NOMO-1 (cell line): ENCODE data around the gene RASA2.
"Not testable (repeated sequence)": the region's sequence is repeated elsewhere in the genome, so short reads cannot be mapped to it uniquely, and the experiment has no call there.

Experiments
- DNase-seq, 2 experiments: peaks; one replicate each; lab custom pipeline; 2025; ENCODE audit not compliant: unreplicated experiment in 2 of 2; lab: John Stamatoyannopoulos, UW

Gene RASA2

DNA sequence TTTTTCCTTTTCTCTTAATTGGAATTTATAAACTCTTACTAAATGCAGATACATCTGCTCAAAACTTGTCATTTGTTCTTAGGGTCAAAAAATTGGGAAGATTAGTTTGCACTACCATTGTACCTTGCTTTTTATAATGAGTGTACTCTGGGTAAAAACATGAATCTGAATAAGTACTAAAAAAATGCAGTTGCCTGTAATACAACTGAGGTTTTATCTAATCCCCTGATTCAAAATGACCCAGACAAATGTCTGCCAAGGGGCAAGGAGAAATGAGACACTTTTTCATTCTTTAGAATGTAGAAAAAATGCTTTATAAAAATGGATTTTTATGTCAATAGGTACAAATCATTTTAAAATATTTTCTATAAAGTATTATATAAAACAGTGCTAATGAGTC, 42.4 kb downstream of the RASA2 start:
- DNase-seq: no peak

DNA sequence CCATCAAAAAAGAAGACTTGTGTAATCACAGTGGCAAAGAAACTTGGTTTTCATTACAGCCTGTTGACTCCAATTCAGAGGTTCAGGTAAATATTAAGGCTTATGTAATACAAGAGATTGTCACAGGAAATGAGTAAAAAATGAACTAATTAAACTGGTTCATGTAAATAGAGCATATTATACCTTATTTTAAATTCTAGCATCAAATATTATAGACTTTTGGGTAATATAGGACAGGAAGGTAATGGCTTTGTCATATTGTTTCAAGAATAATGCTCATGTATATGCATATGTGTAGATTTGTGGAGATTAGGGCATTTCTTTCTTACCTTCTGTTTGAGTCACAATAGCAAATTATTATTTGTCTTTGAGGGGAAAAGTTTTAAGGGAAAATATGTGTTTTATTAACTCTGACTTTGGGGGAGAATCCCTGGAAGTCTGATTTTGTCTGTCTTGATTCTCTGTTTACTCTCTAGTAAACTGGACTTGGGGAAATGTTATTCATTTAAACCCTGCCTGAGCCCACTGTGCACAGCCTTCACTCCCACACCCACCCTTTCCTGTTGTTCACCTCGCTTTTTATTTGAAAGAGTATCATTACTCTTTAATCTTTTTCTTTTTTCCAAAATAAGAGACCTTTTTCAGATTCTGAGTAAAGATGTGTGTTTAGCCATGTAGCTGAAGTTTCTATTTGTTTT, 43.0 kb downstream of the RASA2 start:
- no peak for DNase-seq

DNA sequence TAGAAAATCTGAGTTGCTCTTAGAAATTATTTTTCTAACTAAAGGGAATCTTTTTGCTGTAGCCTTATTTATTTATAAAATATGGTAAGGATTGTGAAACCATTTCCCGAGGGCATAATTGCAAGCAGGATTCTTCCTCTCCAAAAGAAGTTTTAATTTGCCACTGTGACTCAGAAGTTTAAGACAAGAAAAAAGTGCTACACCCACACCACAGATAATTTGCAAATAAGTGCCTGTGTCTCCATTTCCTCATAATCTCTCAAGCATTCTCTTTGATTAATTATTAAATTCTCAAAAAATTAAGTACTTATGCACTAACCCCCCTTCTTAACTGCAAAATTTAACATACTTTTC, 43.6 kb downstream of the RASA2 start:
- DNase-seq: peak; percentile 69 to 75

DNA sequence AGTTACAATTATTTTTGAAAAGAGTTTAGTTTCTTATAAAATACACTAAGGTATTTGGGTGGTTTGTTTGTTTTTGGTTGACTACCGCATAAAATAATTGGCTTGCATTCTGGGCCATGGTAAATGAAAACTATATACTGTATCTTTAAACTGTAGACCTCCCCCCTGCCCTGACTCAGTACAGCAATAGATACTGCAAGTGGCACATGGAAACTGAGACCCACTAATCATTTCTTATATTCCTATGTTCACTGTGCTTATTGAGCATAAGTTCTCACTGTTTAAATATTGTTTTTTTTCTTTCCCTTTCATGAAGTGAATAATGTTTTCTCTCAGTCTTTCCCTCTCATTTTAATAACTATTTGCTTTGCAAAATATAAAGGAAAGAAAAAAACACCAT, 45.8 kb downstream of the RASA2 start:
- no peak for DNase-seq

DNA sequence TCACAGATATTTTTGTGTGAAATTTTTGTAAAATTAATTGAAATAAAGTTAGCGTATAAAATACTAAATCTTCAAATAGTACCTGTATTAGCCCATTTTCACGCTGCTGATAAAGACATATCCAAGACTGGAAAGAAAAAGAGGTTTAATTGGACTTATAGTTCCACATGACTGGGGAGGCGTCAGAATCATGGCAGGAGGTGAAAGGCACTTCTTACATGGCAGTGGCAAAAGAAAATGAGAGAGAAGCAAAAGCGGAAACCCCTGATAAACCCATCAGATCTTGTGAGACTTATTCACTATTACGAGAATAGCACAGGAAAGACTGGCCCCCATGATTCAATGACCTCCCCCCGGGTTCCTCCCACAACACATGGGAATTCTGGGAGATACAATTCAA, 49.2 kb downstream of the RASA2 start:
- not testable (repeated sequence) for DNase-seq

DNA sequence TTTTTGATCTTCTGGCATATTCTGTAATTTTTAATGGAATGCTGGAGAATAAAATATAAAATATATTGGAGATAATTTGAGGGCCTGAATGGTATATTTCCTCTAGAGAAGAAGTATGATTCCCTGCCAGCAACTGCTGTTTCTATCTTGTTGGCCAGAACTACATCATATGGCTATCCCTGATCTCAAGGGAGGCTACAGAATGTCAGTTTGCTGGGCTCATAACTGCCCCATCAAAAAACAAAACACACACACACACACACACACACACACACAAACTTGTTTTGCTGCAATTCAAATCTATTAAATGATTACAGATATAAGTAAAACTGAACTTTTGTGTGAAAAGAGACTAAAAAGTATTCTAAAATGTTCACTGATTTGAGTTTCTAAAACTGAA, 51.0 kb downstream of the RASA2 start:
- no peak for DNase-seq

DNA sequence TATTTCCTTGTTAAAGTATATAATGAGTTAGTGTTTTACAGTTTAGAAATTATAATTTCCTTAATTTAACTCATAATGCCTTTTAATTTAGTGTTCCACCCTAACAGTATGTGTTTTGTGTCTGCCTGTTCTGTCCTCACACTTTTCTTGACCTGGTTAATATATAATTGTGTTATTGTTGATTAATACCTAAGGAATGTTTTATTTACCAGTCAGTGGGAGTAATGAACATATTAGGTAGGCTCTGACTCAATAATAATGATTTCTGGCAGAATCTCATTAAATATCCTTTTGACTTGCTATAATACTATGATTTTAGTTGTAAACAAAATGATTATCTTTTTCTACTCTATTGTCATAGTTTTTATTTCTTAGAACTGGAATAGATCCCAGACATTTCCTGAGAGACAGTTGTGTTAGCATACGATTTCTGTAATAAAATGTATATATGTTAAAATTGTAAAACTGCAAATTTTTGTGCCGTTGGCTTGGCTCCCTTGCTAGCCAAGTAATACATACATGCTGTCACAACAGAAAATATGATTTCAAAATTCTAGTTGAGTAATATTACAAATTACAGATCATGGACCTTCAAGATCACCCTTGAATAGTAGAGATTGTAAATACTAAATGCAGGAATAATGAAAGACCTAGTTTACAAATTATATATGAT, 51.9 kb downstream of the RASA2 start:
- peak in 1 of 2 experiments; percentile 22 for DNase-seq

DNA sequence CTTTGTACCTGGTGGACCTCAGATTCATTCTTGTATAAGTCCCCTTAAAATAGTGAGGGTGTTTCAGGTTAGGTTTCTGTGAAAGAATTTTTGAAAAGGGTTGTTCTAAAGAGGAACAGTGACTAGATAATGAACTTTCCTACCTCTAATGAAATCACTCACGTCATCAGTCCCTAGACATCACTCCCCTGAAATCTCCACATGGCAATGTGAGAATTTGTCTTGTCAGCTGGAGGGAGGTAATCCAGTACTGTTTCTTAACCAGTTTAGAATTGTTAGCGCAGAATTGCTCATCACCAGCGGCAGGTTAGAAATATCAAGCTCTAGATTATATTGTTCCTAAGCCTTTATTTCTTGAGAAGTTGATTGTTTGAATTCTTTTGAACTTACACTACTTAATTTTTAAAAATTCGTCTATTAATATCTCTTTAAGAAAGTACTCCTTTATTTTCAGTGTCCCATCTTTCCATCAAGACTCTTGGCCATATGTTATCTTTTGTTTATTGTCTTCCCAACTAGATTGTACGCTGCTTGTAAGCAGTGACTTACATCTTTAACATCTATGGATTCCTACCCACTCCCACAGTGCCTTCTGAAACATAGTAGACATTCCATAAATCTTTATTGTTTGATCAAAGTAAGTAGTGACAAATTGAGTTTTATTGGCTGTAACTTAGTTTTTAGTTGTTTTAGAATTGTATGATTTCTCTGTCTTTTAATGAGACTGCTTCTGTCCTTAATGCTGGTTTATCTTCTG, 52.8 kb downstream of the RASA2 start:
- DNase-seq: no peak

DNA sequence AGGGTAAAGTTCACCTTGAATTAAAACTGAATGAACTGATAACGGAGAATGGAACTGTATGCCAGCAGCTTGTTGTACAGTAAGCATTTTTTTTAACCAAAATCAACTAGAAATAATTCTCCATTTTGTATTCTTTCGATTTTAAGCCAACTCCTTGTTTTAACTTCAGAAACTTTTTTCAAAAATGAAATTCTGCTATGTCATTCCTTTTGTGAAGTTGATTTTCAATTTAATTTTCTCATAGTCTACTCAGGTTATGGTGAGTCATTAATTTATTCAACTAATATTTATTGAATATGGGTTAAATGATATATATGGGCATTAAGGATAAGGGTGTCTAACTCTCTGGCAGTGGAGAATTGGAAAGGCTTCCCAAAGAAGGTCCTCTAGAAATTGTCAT, 53.7 kb downstream of the RASA2 start:
- DNase-seq: no peak

DNA sequence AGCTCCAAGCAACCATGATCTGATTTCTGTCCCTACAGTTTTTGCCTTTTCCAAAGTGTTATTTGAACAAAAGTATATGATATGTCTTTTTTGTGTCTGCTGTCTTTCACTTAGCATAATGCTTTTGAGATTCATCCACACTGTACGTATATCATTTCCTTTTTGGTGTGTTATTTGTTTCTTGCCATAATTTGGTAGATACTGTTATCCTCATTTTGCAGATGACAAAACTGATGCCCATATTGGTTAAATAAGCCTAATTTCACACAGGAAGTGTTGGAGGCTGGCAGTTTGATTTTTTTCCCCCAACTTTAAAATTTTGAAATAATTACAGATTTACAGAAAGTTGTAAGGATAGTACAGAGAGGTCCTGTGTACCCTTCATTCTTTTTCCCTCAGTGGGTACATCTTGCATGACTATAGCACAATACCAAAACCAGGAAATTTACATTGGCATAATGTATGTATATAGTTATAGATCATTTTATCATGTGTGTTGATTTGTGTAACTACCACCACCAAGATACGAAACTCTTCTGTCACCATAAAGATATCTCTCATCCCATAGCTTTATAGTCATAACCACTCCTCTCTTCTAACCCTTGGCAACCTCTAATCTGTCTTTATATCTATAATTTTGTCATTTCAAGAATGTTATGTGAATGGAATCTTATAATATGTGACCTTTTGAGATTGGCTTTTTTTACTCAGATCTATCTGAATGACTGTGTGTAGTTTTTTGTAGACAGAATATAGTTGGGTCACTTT, 55.6 kb downstream of the RASA2 start:
- DNase-seq: no peak

DNA sequence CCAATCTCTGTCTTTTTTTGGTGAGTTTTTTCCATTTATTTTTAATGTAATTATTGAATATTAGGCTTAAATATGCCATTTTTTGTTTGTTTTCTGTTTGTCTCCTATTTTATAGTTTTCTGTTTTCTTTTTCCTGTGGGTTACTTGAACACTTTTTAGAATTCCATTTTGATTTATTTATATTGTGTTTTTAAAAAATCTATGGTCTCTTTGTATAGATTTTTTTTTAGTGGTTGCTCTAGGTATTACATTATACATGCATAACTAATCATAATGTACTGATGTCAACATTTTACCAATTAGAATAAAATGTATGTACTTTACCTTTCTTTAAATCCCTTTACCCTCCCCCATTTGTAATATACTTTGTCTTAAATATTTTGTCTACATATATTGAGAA, 56.2 kb downstream of the RASA2 start:
- no peak for DNase-seq

DNA sequence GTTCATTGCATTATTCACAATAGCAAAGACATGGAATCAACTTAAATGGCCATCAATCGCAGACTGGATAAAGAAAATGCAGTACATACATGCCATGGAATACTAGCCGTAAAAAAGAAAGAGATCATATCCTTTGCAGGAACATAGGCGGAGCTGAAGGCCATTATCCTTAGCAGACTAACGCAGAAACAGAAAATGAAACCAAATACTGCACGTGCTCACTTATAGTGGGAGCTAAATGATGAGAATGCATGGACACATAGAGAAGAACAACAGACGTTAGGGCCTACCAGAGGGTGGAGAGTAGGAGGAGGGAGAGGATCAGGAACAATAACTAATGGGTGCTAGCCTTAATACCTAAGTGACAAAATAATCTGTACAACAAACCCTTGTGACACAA, 57.9 kb downstream of the RASA2 start:
- no peak for DNase-seq

DNA sequence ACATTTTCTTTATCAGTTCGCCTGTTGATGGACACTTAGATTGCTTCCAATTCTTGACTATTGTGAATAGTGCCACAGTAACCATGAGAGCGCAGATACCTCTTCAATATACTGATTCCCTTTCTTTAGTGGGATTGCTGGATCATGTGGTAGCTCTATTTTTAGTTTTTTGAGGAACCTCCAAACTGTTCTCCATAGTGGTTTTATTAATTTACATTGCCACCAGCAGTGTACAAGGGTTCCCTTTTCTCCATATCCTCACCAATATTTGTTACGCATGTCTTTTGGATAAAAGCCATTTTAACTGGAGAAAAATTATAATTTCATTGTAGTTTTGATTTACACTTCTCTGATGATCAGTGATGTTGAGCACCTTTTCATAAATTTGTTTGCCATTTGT, 59.3 kb downstream of the RASA2 start:
- no peak for DNase-seq

DNA sequence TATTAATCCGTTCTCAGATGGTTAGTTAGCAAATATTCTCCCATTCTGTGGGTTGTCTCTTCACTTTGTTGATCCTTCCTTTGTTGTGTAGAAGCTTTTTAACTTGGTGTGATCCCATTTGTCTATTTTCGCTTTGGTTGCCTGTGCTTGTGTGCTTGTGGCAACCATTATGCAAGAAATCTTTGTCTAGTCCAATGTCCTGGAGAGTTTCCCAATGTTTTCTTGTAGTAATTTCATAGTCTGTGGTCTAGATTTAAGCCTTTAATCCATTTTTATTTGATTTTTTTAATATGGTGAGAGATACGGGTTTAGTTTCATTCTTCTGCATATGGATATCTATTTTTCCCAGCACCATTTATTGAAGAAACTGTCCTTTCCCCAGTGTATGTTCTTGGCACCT, 59.8 kb downstream of the RASA2 start:
- DNase-seq: no peak

DNA sequence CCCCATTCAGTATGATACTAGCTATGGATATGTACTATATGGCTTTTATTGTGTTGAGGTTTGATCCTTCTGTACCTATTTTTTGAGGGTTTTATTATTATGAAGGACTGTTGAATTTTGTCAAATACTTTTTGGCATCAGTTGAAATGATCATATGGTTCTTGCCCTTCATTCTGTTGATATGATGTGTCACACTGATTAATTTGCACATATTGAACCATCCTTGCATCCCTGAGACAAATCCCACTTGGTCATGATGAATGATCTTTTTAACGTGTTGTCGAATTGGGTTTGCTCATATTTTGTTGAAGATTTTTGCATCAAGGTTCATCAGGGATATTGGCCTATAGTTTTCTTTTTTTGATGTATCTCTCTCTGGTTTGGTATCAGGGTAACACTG, 61.0 kb downstream of the RASA2 start:
- DNase-seq: no peak

DNA sequence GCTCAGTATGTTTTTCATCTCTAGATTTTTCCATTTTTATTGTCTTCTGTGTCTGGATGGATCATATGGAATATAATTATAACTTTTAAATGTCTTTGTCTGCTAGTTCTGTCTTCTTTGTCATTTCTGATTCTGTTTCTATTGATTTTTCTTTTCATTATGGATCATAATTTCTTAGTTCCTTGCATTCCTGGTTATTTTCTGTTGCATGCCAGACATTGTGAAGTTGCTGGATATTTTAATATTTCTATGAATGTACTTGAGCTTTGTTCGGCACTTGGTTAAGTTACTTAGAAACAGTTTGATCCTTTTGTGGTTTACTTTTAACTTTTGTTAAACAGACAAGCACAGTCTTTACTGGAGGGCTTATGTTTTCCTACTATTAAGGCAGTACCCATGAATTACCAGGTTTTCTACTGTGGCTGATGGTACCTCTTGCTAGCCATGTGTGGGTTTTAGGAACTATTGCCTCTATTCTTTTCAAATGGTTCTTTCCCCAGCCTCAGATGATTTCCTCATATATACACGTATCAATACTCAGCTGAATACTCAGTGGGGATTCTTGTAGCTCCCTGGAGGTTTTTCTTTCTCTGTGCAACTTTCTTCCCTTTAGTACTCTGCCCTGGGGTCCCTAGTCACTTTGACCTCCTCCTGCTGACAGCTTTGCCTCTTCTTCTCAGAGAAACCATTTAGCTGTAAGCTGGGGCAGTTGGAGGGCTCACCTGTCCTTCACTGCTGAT, 64.3 kb downstream of the RASA2 start:
- no peak for DNase-seq

DNA sequence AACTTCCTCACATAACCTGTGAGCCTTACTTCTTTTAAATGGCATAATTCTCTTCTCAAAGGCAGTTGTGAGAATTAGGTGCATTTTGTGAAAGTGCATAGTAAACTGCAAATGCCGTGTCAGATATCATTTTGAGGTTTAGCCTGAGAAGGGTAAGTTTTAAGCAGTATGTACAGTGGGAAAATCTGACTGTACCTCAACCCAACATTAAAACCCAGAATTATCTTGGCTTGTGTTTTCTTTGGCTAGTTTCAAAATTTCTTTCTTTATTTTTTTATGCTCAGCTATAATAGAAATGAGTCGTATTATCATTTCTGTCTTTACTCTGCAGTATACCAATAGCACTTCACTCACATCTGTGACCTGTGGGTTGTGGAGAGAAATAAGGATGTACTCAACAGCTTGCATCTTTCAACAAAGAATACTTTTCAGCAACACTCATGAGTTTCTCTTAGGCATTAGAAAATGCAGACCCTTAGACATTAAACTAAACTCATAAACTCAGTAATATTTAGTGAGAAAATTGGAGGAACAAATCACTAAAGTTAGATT, 65.7 kb downstream of the RASA2 start:
- no peak for DNase-seq

DNA sequence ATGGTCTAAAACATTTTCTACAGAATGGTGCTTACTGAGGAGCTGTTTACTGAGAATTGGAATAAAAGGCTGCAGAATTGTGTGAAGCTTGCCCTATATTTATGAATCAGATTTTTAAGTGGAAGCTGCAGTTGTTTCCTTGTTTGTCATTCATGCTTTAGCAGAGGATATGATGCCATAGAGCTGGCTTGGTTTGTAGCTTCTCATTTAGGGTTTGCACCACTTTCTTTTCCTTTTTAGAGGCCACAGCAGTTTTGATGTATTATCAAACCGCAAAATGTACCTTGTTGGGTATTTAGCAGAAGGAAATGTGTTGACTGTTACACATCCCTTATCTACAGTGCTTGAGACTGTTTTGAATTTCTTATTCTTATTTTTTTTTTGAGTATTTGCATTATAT, 66.2 kb downstream of the RASA2 start:
- DNase-seq: peak; percentile 80 to 94

DNA sequence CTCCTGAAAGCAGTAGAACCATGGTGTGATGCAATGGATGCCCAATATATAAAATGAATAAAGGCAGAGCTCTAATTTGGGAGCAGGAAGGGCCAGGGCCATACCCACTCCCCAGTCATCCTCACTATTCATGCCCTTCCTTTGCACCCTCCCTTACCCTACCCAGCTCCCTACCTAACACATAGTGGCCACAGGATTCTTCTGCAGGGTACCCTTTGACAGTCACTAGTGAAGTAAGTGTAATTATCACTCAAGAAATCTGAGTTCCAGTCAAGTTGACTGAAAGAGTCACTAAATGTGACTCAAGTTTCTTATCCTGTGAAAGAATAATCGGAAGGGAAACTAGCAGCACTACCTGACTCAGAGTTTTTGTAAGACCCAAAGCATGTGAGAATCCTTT, 69.2 kb downstream of the RASA2 start:
- DNase-seq: no peak

DNA sequence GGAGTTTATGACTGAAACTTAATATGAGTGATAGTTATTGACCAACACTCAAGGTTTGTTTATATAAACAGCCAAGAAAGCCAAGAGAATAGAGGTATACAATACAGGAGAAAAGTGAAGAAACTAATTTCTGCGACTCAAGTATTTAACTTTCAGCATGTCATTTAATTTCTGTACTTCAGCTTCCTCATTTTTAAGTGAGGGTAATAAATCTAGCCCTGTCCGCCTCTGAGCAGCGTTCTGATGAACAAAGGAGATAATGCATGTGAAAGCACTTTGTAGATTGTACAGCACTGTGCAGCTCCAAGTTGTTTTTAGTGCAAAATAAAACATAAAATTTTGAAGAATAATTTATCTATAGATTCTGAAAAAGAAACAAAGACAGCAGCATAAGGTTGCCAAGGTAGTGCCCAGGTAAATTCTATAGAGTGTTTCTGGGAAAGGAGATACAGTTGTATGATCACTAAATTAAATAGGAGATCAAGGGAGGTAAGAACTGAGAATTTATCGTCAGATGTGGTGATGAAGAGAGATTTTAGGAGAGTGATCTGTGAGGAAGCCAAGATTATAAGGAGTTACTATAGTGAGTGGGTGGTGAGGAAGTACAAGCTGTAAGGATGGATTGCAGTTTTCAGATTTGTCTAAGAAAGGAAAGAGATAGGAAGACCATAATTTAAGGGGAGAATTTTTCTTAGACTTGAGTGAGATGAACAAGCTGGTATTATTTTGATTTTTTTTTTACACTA, 71.3 kb downstream of the RASA2 start:
- peak; percentile 83 to 97 for DNase-seq
